ENCODE results near the gene SYK.

SYK gene

DNA sequence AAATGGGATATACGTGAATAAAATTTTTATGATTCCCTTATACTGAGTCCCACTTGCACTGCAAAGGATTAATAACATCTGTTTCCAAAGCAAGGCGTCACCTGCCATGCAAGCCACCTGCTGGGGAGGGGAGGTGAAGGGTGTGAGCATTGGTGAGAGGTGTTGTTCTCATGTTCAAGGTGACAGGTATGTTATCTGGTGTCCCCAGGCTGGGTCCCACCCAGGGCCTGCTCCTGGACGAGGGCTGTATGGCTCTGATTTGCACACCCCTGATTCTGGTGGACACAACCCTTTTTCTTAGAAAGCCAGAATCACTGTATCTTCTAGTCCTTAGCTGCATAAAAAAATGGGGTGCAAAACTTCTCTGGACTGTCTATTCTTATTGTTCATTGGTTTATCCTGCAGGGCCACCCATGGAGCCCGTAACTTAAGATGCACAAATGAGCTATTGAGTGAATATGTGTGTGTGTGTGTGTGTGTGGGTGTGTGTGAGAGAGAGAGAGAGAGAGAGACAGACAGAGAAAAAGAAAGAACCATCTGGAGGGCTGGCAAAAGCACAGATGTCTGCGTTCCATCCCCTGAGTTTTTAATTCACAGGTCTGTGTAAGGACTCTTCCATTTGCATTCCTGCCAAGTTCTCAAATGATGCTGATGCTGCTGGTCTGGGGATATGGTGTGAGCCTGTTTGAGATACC, 53.7 kb downstream of the SYK start:
- no peak for DNase-seq
- no peaks in the 10 kb centered on the region for H3K27me3 ChIP-seq (replicated peaks; ENCODE audit: control insufficient read depth, insufficient read depth, low read length, poor library complexity, severe bottlenecking)
- no peak overlapping the region for H3K27ac ChIP-seq (ENCODE audit: insufficient read depth, low read length, poor library complexity, severe bottlenecking)
- H3K36me3 ChIP-seq (ENCODE audit: control insufficient read depth, insufficient read depth, low read length): no peaks in the 10 kb centered on the region
- no peaks in the 10 kb centered on the region for H3K4me1 ChIP-seq (ENCODE audit: control insufficient read depth, insufficient read depth, low read length, poor library complexity, severe bottlenecking)
- no peaks in the 10 kb centered on the region for H3K9me3 ChIP-seq (ENCODE audit: control insufficient read depth, low read length)
- no peak overlapping the region for H3K4me3 ChIP-seq (ENCODE audit: insufficient read depth, low read depth, low read length, poor library complexity, severe bottlenecking)

GRCh38 chr9:90857091-90857490, 55.5 kb downstream of the SYK start:
- Histone ChIP-seq H3K4me3 (ENCODE audit: insufficient read depth, low read depth, low read length, poor library complexity, severe bottlenecking) (no peak overlapping the region), H3K4me1 (ENCODE audit: control insufficient read depth, insufficient read depth, low read length, poor library complexity, severe bottlenecking) (no peaks in the 10 kb centered on the region), H3K27ac (ENCODE audit: insufficient read depth, low read length, poor library complexity, severe bottlenecking) (no peak overlapping the region), H3K27me3 (replicated peaks; ENCODE audit: control insufficient read depth, insufficient read depth, low read length, poor library complexity, severe bottlenecking) (no peaks in the 10 kb centered on the region), H3K36me3 (ENCODE audit: control insufficient read depth, insufficient read depth, low read length) (no peaks in the 10 kb centered on the region), H3K9me3 (ENCODE audit: control insufficient read depth, low read length) (no peaks in the 10 kb centered on the region)
- no peak for DNase-seq

DNA sequence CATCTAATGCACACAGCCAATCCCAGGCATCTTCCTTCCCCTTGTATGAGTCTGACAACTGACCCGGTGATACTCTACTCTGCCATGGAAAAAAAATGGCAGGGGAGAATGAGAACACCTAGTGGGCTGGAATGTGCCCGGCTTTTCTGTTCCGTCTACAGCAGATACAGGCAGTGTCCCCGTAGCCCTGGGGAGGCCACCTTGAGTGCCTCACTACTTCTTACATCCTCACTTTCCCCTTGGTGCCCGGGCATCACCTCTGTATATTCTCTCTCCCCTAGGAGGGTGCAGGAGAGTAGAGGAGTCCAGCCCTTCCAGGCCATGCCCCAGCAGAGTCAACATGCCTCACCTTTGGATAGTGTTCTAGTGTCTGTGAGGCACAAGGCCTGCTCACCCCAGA, 56.2 kb downstream of the SYK start:
- Histone ChIP-seq H3K4me1 (ENCODE audit: control insufficient read depth, insufficient read depth, low read length, poor library complexity, severe bottlenecking) (no peaks in the 10 kb centered on the region), H3K4me3 (ENCODE audit: insufficient read depth, low read depth, low read length, poor library complexity, severe bottlenecking) (no peak overlapping the region), H3K36me3 (ENCODE audit: control insufficient read depth, insufficient read depth, low read length) (no peaks in the 10 kb centered on the region), H3K27ac (ENCODE audit: insufficient read depth, low read length, poor library complexity, severe bottlenecking) (no peak overlapping the region), H3K27me3 (replicated peaks; ENCODE audit: control insufficient read depth, insufficient read depth, low read length, poor library complexity, severe bottlenecking) (no peaks in the 10 kb centered on the region), H3K9me3 (ENCODE audit: control insufficient read depth, low read length) (no peaks in the 10 kb centered on the region)
- no peak for DNase-seq

DNA sequence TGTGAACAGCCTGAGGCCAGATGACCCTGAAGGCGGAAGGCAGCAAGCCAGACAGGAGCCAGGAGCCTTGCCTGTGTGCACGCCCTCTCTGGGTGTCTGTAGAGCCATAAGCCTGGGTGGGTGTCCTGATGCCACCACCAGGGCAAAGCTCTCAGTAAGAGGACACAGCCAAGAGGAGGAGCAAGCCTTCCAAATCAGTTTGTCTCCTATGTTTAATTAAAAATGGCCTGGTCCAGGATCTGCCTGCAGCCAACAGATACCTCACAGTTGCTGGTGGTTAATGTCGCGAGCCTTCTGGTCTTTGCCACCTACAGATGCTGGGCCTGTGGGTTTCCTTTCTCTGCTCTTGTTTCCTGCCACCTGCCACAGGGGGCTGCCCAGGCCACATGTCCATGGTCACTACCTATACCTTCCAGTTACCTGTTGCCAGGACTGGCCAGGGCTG, 56.9 kb downstream of the SYK start:
- Histone ChIP-seq H3K9me3 (ENCODE audit: control insufficient read depth, low read length) (no peaks in the 10 kb centered on the region), H3K4me1 (ENCODE audit: control insufficient read depth, insufficient read depth, low read length, poor library complexity, severe bottlenecking) (no peaks in the 10 kb centered on the region), H3K4me3 (ENCODE audit: insufficient read depth, low read depth, low read length, poor library complexity, severe bottlenecking) (no peak overlapping the region), H3K27ac (ENCODE audit: insufficient read depth, low read length, poor library complexity, severe bottlenecking) (no peak overlapping the region), H3K27me3 (replicated peaks; ENCODE audit: control insufficient read depth, insufficient read depth, low read length, poor library complexity, severe bottlenecking) (no peaks in the 10 kb centered on the region), H3K36me3 (ENCODE audit: control insufficient read depth, insufficient read depth, low read length) (no peaks in the 10 kb centered on the region)
- no peak for DNase-seq

DNA sequence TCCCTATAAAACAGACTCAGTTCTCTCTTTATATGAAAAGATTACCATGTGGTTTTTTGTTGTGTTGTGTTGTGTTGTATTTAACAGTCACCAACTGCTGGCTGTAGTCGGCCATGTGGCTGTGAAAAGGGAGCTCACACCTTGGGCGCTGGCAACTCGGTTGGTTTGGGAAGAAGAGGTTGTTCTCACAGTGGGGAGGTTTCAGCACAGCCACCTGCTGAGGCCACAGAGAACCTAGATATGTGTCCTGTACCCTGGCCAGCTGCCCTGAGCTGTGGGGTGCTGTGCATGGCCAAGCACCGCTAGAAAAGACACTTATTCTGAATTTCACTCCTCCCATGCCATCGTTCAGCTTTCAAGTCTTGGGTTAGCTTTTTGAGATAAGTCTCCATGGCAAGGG, 58.8 kb downstream of the SYK start:
- no peaks in the 10 kb centered on the region for H3K9me3 ChIP-seq (ENCODE audit: control insufficient read depth, low read length)
- no peak overlapping the region for H3K27ac ChIP-seq (ENCODE audit: insufficient read depth, low read length, poor library complexity, severe bottlenecking)
- no peaks in the 10 kb centered on the region for H3K36me3 ChIP-seq (ENCODE audit: control insufficient read depth, insufficient read depth, low read length)
- H3K27me3 ChIP-seq (replicated peaks; ENCODE audit: control insufficient read depth, insufficient read depth, low read length, poor library complexity, severe bottlenecking): no peaks in the 10 kb centered on the region
- H3K4me1 ChIP-seq (ENCODE audit: control insufficient read depth, insufficient read depth, low read length, poor library complexity, severe bottlenecking): no peaks in the 10 kb centered on the region
- no peak overlapping the region for H3K4me3 ChIP-seq (ENCODE audit: insufficient read depth, low read depth, low read length, poor library complexity, severe bottlenecking)
- DNase-seq: no peak

GRCh38 chr9:90860826-90861225, 59.2 kb downstream of the SYK start:
- H3K27ac ChIP-seq (ENCODE audit: insufficient read depth, low read length, poor library complexity, severe bottlenecking): no peak overlapping the region
- no peaks in the 10 kb centered on the region for H3K36me3 ChIP-seq (ENCODE audit: control insufficient read depth, insufficient read depth, low read length)

DNA sequence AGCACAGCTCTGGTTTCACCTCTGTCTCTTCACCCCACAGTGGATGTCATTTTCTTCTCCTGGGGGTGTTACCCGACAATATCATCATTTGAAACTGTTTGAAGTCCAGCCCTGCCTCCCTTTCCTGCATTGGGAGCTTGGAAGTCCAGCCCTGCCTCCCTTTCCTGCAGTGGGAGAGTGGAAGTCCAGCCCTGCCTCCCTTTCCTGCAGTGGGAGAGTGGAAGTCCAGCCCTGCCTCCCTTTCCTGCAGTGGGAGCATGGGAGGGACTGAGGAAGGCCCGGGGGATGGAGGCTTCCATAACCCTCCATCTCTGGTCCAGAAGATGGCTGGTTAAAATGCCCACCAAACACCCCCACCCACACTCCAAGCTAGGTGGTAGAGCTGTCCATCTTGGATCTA, 59.8 kb downstream of the SYK start:
- Histone ChIP-seq H3K27ac (ENCODE audit: insufficient read depth, low read length, poor library complexity, severe bottlenecking) (no peak overlapping the region), H3K4me1 (ENCODE audit: control insufficient read depth, insufficient read depth, low read length, poor library complexity, severe bottlenecking) (no peaks in the 10 kb centered on the region), H3K9me3 (ENCODE audit: control insufficient read depth, low read length) (no peaks in the 10 kb centered on the region), H3K27me3 (replicated peaks; ENCODE audit: control insufficient read depth, insufficient read depth, low read length, poor library complexity, severe bottlenecking) (no peaks in the 10 kb centered on the region), H3K4me3 (ENCODE audit: insufficient read depth, low read depth, low read length, poor library complexity, severe bottlenecking) (no peak overlapping the region), H3K36me3 (ENCODE audit: control insufficient read depth, insufficient read depth, low read length) (no peaks in the 10 kb centered on the region)
- no peak for DNase-seq

More at GRCh38 chr9:90860826-90861225, 59.2 kb downstream of the SYK start:
- Histone ChIP-seq H3K27me3 (replicated peaks; ENCODE audit: control insufficient read depth, insufficient read depth, low read length, poor library complexity, severe bottlenecking) (no peaks in the 10 kb centered on the region), H3K9me3 (ENCODE audit: control insufficient read depth, low read length) (no peaks in the 10 kb centered on the region), H3K4me3 (ENCODE audit: insufficient read depth, low read depth, low read length, poor library complexity, severe bottlenecking) (no peak overlapping the region), H3K4me1 (ENCODE audit: control insufficient read depth, insufficient read depth, low read length, poor library complexity, severe bottlenecking) (no peaks in the 10 kb centered on the region)
- no peak for DNase-seq

GRCh38 chr9:90861826-90862740, 60.5 kb downstream of the SYK start:
- no peaks in the 10 kb centered on the region for H3K4me1 ChIP-seq (ENCODE audit: control insufficient read depth, insufficient read depth, low read length, poor library complexity, severe bottlenecking)
- no peaks in the 10 kb centered on the region for H3K27me3 ChIP-seq (replicated peaks; ENCODE audit: control insufficient read depth, insufficient read depth, low read length, poor library complexity, severe bottlenecking)
- no peak for DNase-seq
- no peak overlapping the region for H3K4me3 ChIP-seq (ENCODE audit: insufficient read depth, low read depth, low read length, poor library complexity, severe bottlenecking)
- no peaks in the 10 kb centered on the region for H3K9me3 ChIP-seq (ENCODE audit: control insufficient read depth, low read length)
- no peak overlapping the region for H3K27ac ChIP-seq (ENCODE audit: insufficient read depth, low read length, poor library complexity, severe bottlenecking)
- no peaks in the 10 kb centered on the region for H3K36me3 ChIP-seq (ENCODE audit: control insufficient read depth, insufficient read depth, low read length)

GRCh38 chr9:90864779-90865178, 63.2 kb downstream of the SYK start:
- no peaks in the 10 kb centered on the region for H3K9me3 ChIP-seq (ENCODE audit: control insufficient read depth, low read length)
- H3K27me3 ChIP-seq (replicated peaks; ENCODE audit: control insufficient read depth, insufficient read depth, low read length, poor library complexity, severe bottlenecking): no peaks in the 10 kb centered on the region
- no peak overlapping the region for H3K4me3 ChIP-seq (ENCODE audit: insufficient read depth, low read depth, low read length, poor library complexity, severe bottlenecking)
- no peak overlapping the region for H3K27ac ChIP-seq (ENCODE audit: insufficient read depth, low read length, poor library complexity, severe bottlenecking)
- H3K36me3 ChIP-seq (ENCODE audit: control insufficient read depth, insufficient read depth, low read length): no peaks in the 10 kb centered on the region
- no peaks in the 10 kb centered on the region for H3K4me1 ChIP-seq (ENCODE audit: control insufficient read depth, insufficient read depth, low read length, poor library complexity, severe bottlenecking)
- DNase-seq: no peak

DNA sequence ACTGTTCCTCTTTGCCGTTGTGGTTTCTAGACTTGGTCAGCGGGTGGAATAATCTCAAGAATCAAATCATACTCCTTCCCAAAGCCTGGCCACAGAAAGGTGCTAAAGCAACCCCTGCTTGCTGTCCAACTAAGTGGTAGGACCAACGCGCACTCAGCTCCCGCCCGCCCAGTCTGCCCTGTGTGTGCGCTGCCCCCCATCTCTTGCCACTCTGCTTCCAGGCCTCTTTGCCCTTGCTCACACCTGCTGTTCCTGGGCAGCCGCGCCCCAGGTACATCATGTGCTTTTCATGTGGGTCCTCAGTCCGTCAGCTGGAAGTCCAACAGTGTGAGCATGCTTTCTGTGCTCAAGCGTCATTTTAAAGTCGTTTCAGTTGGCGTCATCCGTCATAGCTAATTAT, 65.5 kb downstream of the SYK start:
- Histone ChIP-seq H3K36me3 (ENCODE audit: control insufficient read depth, insufficient read depth, low read length) (no peaks in the 10 kb centered on the region), H3K9me3 (ENCODE audit: control insufficient read depth, low read length) (no peaks in the 10 kb centered on the region), H3K27ac (ENCODE audit: insufficient read depth, low read length, poor library complexity, severe bottlenecking) (no peak overlapping the region), H3K4me3 (ENCODE audit: insufficient read depth, low read depth, low read length, poor library complexity, severe bottlenecking) (no peak overlapping the region), H3K27me3 (replicated peaks; ENCODE audit: control insufficient read depth, insufficient read depth, low read length, poor library complexity, severe bottlenecking) (peaks cover 3% of the 10 kb centered on the region), H3K4me1 (ENCODE audit: control insufficient read depth, insufficient read depth, low read length, poor library complexity, severe bottlenecking) (no peaks in the 10 kb centered on the region)
- DNase-seq: no peak

Measured in effector memory CD4-positive, alpha-beta T cell (primary cell).